HFFc6 (cell line): ENCODE data around the gene HSPB6. TPM values are rescaled to one million over a fixed set of nuclear protein-coding genes. Genes with fewer than 3 reads are reported as not detected.

Source experiments
- DNase-seq: peaks from one replicate; pipeline ENCODE4 v3.0.0-alpha.2; 2018
- H3K27ac Mint-ChIP-seq: 2 replicates; pipeline ENCODE4 v1.8.0; 2020; ENCODE audit warnings: mild to moderate bottlenecking, mixed read lengths
- H3K27me3 Mint-ChIP-seq: 2 replicates; pipeline ENCODE4 v1.8.0; 2021; ENCODE audit warnings: mild to moderate bottlenecking, moderate library complexity, mixed read lengths; ENCODE audit not compliant: insufficient read depth
- H3K36me3 Mint-ChIP-seq: 2 replicates; pipeline ENCODE4 v1.8.0; 2021; ENCODE audit warnings: low read depth, mixed read lengths
- H3K4me1 Mint-ChIP-seq: 2 replicates; pipeline ENCODE4 v1.8.0; 2020; ENCODE audit warnings: low read depth, mixed read lengths
- H3K4me3 Mint-ChIP-seq: 2 replicates; pipeline ENCODE4 v1.8.0; 2020; ENCODE audit warnings: mild to moderate bottlenecking, moderate library complexity, mixed read lengths
- H3K9me3 Mint-ChIP-seq: 2 replicates; pipeline ENCODE4 v1.8.0; 2020; ENCODE audit warnings: mild to moderate bottlenecking, mixed read lengths
- total RNA-seq, 6 experiments: library from RNA; stranded (reverse); fragmentation: NEBNext Ultra II Directional; extraction: Animal tissue kit (Norgen Biotek cat#: 25700); gene quantifications; 2 replicates in 1 of 6; 3 replicates in 5 of 6; pipeline ENCODE4 v1.2.3, GENCODE V29; 2021
- TF ChIP-seq, protein P1 (sequence below): fragments of 200-600 bp; sonication (generic); IDR thresholded peaks from 2 replicates; pipeline ENCODE4 v1.5.0; 2021; ENCODE audit warnings: antibody characterized with exemption, mild to moderate bottlenecking

HSPB6 gene
- total RNA-seq, 6 experiments from 2014 or later: 37.0 to 122 (median 43.9) TPM

- Mint-ChIP-seq H3K27ac (no peak overlapping the region), H3K9me3 (no peaks in the 10 kb centered on the region), H3K4me1 (no peaks in the 10 kb centered on the region), H3K27me3 (peaks cover 2% of the 10 kb centered on the region; the same call in 1 of the 2 replicates), H3K4me3 (no peak overlapping the region), H3K36me3 (no peaks in the 10 kb centered on the region)
- TF ChIP-seq, protein P1, sequence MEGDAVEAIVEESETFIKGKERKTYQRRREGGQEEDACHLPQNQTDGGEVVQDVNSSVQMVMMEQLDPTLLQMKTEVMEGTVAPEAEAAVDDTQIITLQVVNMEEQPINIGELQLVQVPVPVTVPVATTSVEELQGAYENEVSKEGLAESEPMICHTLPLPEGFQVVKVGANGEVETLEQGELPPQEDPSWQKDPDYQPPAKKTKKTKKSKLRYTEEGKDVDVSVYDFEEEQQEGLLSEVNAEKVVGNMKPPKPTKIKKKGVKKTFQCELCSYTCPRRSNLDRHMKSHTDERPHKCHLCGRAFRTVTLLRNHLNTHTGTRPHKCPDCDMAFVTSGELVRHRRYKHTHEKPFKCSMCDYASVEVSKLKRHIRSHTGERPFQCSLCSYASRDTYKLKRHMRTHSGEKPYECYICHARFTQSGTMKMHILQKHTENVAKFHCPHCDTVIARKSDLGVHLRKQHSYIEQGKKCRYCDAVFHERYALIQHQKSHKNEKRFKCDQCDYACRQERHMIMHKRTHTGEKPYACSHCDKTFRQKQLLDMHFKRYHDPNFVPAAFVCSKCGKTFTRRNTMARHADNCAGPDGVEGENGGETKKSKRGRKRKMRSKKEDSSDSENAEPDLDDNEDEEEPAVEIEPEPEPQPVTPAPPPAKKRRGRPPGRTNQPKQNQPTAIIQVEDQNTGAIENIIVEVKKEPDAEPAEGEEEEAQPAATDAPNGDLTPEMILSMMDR: no peak
- DNase-seq: no peak
Measured at GRCh38 chr19:35787227-35787799, 30.5 kb upstream of the HSPB6 start.

- no peak overlapping the region for H3K27ac Mint-ChIP-seq
Measured at GRCh38 chr19:35786299-35787160, 29.7 kb upstream of the HSPB6 start.

DNA sequence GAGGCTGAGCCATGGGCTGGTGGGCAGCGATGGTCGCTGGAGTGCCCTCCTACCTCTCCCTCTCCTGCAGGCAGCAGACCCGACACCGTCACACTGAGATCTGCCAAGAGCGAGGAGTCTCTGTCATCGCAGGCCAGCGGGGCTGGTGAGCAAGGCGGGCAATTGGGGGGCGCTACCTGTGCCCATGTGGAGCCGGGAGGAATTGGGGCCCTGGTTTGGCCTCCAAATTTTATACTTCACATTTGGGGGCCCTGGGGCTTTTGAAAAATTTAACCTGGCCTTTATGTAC lies 28.5 kb upstream of the HSPB6 start:
- no peaks in the 10 kb centered on the region for H3K4me1 Mint-ChIP-seq
- no peak for DNase-seq
- peaks cover 6% of the 10 kb centered on the region for H3K36me3 Mint-ChIP-seq
- no peak overlapping the region for H3K4me3 Mint-ChIP-seq
- H3K27me3 Mint-ChIP-seq: no peaks in the 10 kb centered on the region; the same call in 1 of the 2 replicates
- H3K27ac Mint-ChIP-seq: no peak overlapping the region
- TF ChIP-seq, protein P1: no peak
- no peaks in the 10 kb centered on the region for H3K9me3 Mint-ChIP-seq

More at GRCh38 chr19:35786299-35787160, 29.7 kb upstream of the HSPB6 start:
- H3K9me3 Mint-ChIP-seq: no peaks in the 10 kb centered on the region
- H3K27me3 Mint-ChIP-seq: no peaks in the 10 kb centered on the region; the same call in 1 of the 2 replicates
- no peak overlapping the region for H3K4me3 Mint-ChIP-seq
- TF ChIP-seq, protein P1: no peak
- H3K4me1 Mint-ChIP-seq: no peaks in the 10 kb centered on the region
- no peak for DNase-seq
- H3K36me3 Mint-ChIP-seq: peaks cover under 1% of the 10 kb centered on the region; the same call in 1 of the 2 replicates

DNA sequence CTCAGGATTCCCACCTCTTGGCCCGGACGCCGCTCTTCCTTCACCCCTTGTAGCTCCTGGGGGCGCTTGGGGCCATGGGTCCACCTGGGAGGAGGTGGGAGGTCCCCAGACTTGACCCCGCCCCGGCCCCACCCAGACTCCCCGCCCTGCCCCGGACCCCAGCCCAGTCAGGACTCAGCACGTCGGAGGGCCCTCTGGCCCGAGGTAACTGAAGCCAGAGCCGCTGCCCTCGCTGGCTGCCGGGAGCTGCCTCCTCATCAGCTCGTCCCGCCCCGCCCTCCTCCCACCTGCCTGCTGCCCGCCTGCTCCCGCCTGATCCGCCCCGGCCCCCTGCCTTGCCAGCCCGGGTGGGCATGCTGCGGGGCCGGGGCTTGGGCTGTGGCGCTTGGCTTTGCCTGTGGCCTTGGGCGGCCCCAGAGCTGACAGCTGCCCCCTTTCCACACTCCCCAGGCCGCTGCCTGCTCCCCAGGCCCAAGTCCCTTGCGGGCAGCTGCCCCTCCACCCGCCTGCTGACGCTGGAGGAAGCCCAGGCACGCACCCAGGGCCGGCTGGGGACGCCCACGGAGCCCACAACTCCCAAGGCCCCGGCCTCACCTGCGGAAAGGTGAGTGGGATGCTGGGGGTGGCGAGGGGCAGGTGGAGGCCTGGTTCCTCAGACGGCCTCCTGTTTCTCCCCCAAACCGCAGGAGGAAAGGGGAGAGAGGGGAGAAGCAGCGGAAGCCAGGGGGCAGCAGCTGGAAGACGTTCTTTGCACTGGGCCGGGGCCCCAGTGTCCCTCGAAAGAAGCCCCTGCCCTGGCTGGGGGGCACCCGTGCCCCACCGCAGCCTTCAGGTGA lies 27.9 kb upstream of the HSPB6 start:
- Mint-ChIP-seq H3K27me3 (no peaks in the 10 kb centered on the region; the same call in 1 of the 2 replicates), H3K9me3 (no peaks in the 10 kb centered on the region), H3K36me3 (peaks cover 6% of the 10 kb centered on the region), H3K4me1 (no peaks in the 10 kb centered on the region), H3K4me3 (no peak overlapping the region), H3K27ac (no peak overlapping the region)
- DNase-seq: no peak
- TF ChIP-seq, protein P1: no peak
